Endothelial cell of umbilical vein (primary cell): ENCODE results near the gene TSNAX. TPM values are rescaled to one million over a fixed set of nuclear protein-coding genes. Genes with fewer than 3 reads are reported as not detected.

Source experiments
- BruUV-seq: library from RNA; stranded (reverse); fragments of 400-500 nt; replicated peaks from 2 replicates; lab custom pipeline; 2021; lab: Mats Ljungman, UMichigan
- CTCF ChIA-PET: fragments of 300-600, 350-600 bp; sonication (Branson Sonifier 250); formaldehyde crosslinking; loops from one replicate; lab custom pipeline; 2021; ENCODE audit warnings: antibody characterized with exemption, inconsistent platforms; lab: Charles Lee
- POLR2A ChIA-PET: fragments of 300-600, 350-600 bp; sonication (Branson Sonifier 250); formaldehyde crosslinking; loops from one replicate; lab custom pipeline; 2021; ENCODE audit warnings: antibody characterized with exemption, inconsistent platforms; lab: Charles Lee
- DNase-seq: peaks from one replicate; pipeline ENCODE4 v3.0.0-alpha.2; 2011; ENCODE audit warnings: low read depth, low spot score
- FAIRE-seq: peaks from 2 replicates; lab custom pipeline; 2011; peaks lifted over from hg19 to GRCh38; lab: Jason Lieb, UNC
- H2AFZ ChIP-seq: 2 replicates; pipeline ENCODE4 v1.6.0; 2012; ENCODE audit warnings: low read depth, low read length, control low read depth, inconsistent platforms
- H3K27ac ChIP-seq: 2 replicates; pipeline ENCODE4 v1.5.1; 2011; ENCODE audit warnings: low read depth, mild to moderate bottlenecking, control low read depth, low read length, moderate library complexity; ENCODE audit not compliant: insufficient read depth
- H3K27me3 ChIP-seq, 2 experiments: 2 replicates each; pipeline versions ENCODE4 v1.6.0 to v1.6.1; 2011; ENCODE audit warnings: low read length in 2 of 2, mixed read lengths in 1 of 2; ENCODE audit not compliant: control insufficient read depth in 2 of 2, insufficient read depth in 2 of 2
- H3K36me3 ChIP-seq, 2 experiments: 2 replicates in 1 of 2; 3 replicates in 1 of 2; pipeline ENCODE4 v1.5.1; 2011; ENCODE audit warnings: low read length in 2 of 2, mild to moderate bottlenecking in 1 of 2, moderate library complexity in 1 of 2; ENCODE audit not compliant: control insufficient read depth in 2 of 2, insufficient read depth in 2 of 2; ENCODE audit errors: extremely low read depth in 1 of 2
- H3K4me1 ChIP-seq: 3 replicates; pipeline ENCODE4 v1.5.1; 2011; ENCODE audit warnings: mild to moderate bottlenecking, low read length; ENCODE audit not compliant: control insufficient read depth, insufficient read depth; ENCODE audit errors: extremely low read depth
- H3K4me2 ChIP-seq: 2 replicates; pipeline ENCODE4 v1.6.1; 2011; ENCODE audit warnings: low read length, control low read depth, mixed read lengths; ENCODE audit not compliant: insufficient read depth
- H3K4me3 ChIP-seq, 3 experiments: fragments of 200-600 bp in 1 of 3; sonication (generic), shearing (Covaris generic) in 1 of 3; replicated peaks in 1 of 3; 2 replicates each; pipeline ENCODE4 v1.5.1; 2011 to 2016; ENCODE audit warnings: control low read depth in 3 of 3, low read length in 3 of 3, mild to moderate bottlenecking in 2 of 3, inconsistent platforms in 1 of 3, low read depth in 1 of 3, moderate library complexity in 1 of 3; ENCODE audit not compliant: insufficient read depth in 1 of 3
- H3K79me2 ChIP-seq: 2 replicates; pipeline ENCODE4 v1.6.0; 2012; ENCODE audit warnings: low read length, inconsistent platforms; ENCODE audit not compliant: control insufficient read depth, insufficient read depth
- H3K9ac ChIP-seq: replicated peaks from 2 replicates; pipeline ENCODE3; 2011; ENCODE audit warnings: low read length, control low read depth; ENCODE audit not compliant: insufficient read depth; ENCODE audit errors: extremely low read depth
- H3K9me1 ChIP-seq: replicated peaks from 3 replicates; pipeline ENCODE4 v1.6.0; 2011; ENCODE audit warnings: mild to moderate bottlenecking, low read length; ENCODE audit not compliant: control insufficient read depth, insufficient read depth; ENCODE audit errors: extremely low read depth
- H3K9me3 ChIP-seq: replicated peaks from 2 replicates; pipeline ENCODE4 v1.5.1; 2012; ENCODE audit warnings: low read length, inconsistent platforms; ENCODE audit not compliant: control insufficient read depth, insufficient read depth
- H4K20me1 ChIP-seq: replicated peaks from 2 replicates; pipeline ENCODE3; 2011; ENCODE audit warnings: mild to moderate bottlenecking, low read length; ENCODE audit not compliant: control insufficient read depth, insufficient read depth; ENCODE audit errors: extremely low read depth
- CTCF ChIP-seq, 2 donors: IDR thresholded peaks; 1 replicate in 1 of 2; 2 replicates in 1 of 2; pipeline ENCODE4 v1.5.1; 2011; ENCODE audit warnings: low read length in 2 of 2, mild to moderate bottlenecking in 2 of 2, moderate library complexity in 2 of 2, control low read depth in 1 of 2, inconsistent platforms in 1 of 2, low read depth in 1 of 2; ENCODE audit not compliant: insufficient read depth in 1 of 2; ENCODE audit errors: extremely low read depth in 1 of 2
- EZH2 ChIP-seq: IDR thresholded peaks from 2 replicates; pipeline ENCODE4 v1.6.1; 2012; ENCODE audit warnings: borderline replicate concordance, low read depth, mild to moderate bottlenecking, moderate library complexity, low read length, inconsistent platforms; ENCODE audit not compliant: severe bottlenecking
- FOS ChIP-seq: IDR thresholded peaks from 2 replicates; pipeline ENCODE4 v1.6.1; 2011; ENCODE audit warnings: mild to moderate bottlenecking, low read length, moderate library complexity, borderline replicate concordance; ENCODE audit not compliant: insufficient read depth
- GATA2 ChIP-seq: IDR thresholded peaks from 2 replicates; pipeline ENCODE4 v1.7.0; 2011; ENCODE audit warnings: low read depth, mild to moderate bottlenecking, moderate library complexity, mixed read lengths, low read length; ENCODE audit not compliant: insufficient read length, insufficient read depth
- JUN ChIP-seq: IDR thresholded peaks from 2 replicates; pipeline ENCODE4 v1.6.1; 2011; ENCODE audit warnings: borderline replicate concordance, low read depth; ENCODE audit not compliant: insufficient read length, insufficient read depth
- MAX ChIP-seq: IDR thresholded peaks from 2 replicates; pipeline ENCODE4 v1.6.1; 2011; ENCODE audit not compliant: insufficient read depth, insufficient read length
- MYC ChIP-seq: IDR thresholded peaks from one replicate; pipeline ENCODE4 v1.6.1; 2011; ENCODE audit warnings: mild to moderate bottlenecking, low read depth, low read length
- POLR2A ChIP-seq: IDR thresholded peaks from 2 replicates; pipeline ENCODE4 v1.6.1; 2012; ENCODE audit warnings: low read depth, mild to moderate bottlenecking, control low read depth, low read length
- POLR2AphosphoS5 ChIP-seq: IDR thresholded peaks from 2 replicates; pipeline ENCODE4 v1.6.1; 2012; ENCODE audit warnings: low read depth, mild to moderate bottlenecking, control low read depth, low read length, moderate library complexity; ENCODE audit not compliant: insufficient read depth
- dilution Hi-C: fragments of 300-500 bp; cut with MboI; formaldehyde crosslinking; loops from one replicate; pipeline ENCODE4 v1.15.0; 2019; ENCODE audit warnings: low sequenced_read_pairs; ENCODE audit not compliant: extremely low pct_ligation_motif_present
- intact Hi-C: fragments of 100-400 bp; cut with micrococcal nuclease; formaldehyde crosslinking; loops from one replicate; pipeline ENCODE4 v1.10.0; 2022
- polyA plus RNA-seq, 4 experiments: library from polyadenylated mRNA; depleted of rRNA in 3 of 4; stranded (reverse) in 3 of 4; unstranded in 1 of 4; fragments of >200 nt; gene quantifications; 2 replicates each; pipeline versions ENCODE4 v1.2.1 to v1.2.3, GENCODE V29; 2011 to 2012; ENCODE audit warnings: missing spikeins in 1 of 4
- total RNA-seq: library from RNA; stranded (reverse); gene quantifications from 2 replicates; pipeline ENCODE4 v1.2.3, GENCODE V29; 2021

TSNAX gene
- total and polyA plus RNA-seq, 2 donors (not counting 3 experiments of a cell fraction or from before 2014, with no cell fraction given): 6.3 to 26.3 TPM

GRCh38 chr1:231590453-231591198 is 62.2 kb downstream of the TSNAX start:
- no peak overlapping the region for H3K4me3 ChIP-seq
- H3K4me2 ChIP-seq: no peak overlapping the region
- no peaks in the 10 kb centered on the region for H3K79me2 ChIP-seq
- ChIA-PET POLR2A (no interaction called here), CTCF (interaction anchor here (0.5 to 3.5 kb wide), 8 partner anchors 10 to 269 kb away, joined by 3 to 20 read pairs (median 6); partner anchors contain the start of genes EXOC8 and SPRTN)
- intact Hi-C loops: loop anchor here (1.0 kb wide), 4 partner anchors 168 to 349 kb away; partner anchors contain the start of genes EGLN1 and GNPAT
- no peaks in the 10 kb centered on the region for H3K4me1 ChIP-seq
- no peaks in the 10 kb centered on the region for H3K36me3 ChIP-seq
- no peaks in the 10 kb centered on the region for H3K27me3 ChIP-seq
- TF ChIP-seq CTCF (IDR thresholded peaks at IDR 0.05; ENCODE audit: extremely low read depth in 1 of 2, insufficient read depth in 1 of 2, low read depth in 1 of 2, low read length in 2 of 2) (peak; percentile 69 to 81), EZH2 (no peak)
- dilution Hi-C loops: no loop called here
- peak; percentile 93 for FAIRE-seq
- H2AFZ ChIP-seq: no peak overlapping the region
- H4K20me1 ChIP-seq: no peaks in the 10 kb centered on the region
- no TSS peak for BruUV-seq
- no peaks in the 10 kb centered on the region for H3K9me3 ChIP-seq
- peak; percentile 78 for DNase-seq
- H3K27ac ChIP-seq: no peak overlapping the region
- no peak overlapping the region for H3K9ac ChIP-seq
- H3K9me1 ChIP-seq: no peaks in the 10 kb centered on the region

GRCh38 chr1:231591466-231591865 is 63.0 kb downstream of the TSNAX start:
- intact Hi-C loops: no loop called here
- H3K9me1 ChIP-seq: no peaks in the 10 kb centered on the region
- ChIA-PET CTCF (interaction anchor here (1.1 to 2.1 kb wide), 4 partner anchors 9 to 276 kb away, joined by 4 to 9 read pairs (median 7); no protein-coding TSS in a partner anchor), POLR2A (no interaction called here)
- dilution Hi-C loops: no loop called here
- TF ChIP-seq EZH2 (no peak), POLR2AphosphoS5 (no peak), GATA2 (no peak), MAX (no peak), JUN (no peak), POLR2A (no peak), CTCF (IDR thresholded peaks at IDR 0.05; ENCODE audit: extremely low read depth in 1 of 2, insufficient read depth in 1 of 2, low read depth in 1 of 2, low read length in 2 of 2) (no peak), MYC (no peak), FOS (no peak)
- no TSS peak for BruUV-seq
- FAIRE-seq (no peak), DNase-seq (no peak)
- no peaks in the 10 kb centered on the region for H3K9me3 ChIP-seq
- no peaks in the 10 kb centered on the region for H3K27me3 ChIP-seq
- H3K4me2 ChIP-seq: no peak overlapping the region
- H3K4me3 ChIP-seq: no peak overlapping the region
- no peaks in the 10 kb centered on the region for H3K36me3 ChIP-seq
- H3K79me2 ChIP-seq: no peaks in the 10 kb centered on the region
- H3K9ac ChIP-seq: no peak overlapping the region
- H4K20me1 ChIP-seq: no peaks in the 10 kb centered on the region
- H3K27ac ChIP-seq: no peak overlapping the region
- no peaks in the 10 kb centered on the region for H3K4me1 ChIP-seq
- H2AFZ ChIP-seq: no peak overlapping the region
